HepG2 (cell line): ENCODE measurements around the gene SPRED2. TPM values are rescaled to one million over a fixed set of nuclear protein-coding genes. Genes with fewer than 3 reads are reported as not detected.

Source experiments
- ATRX ChIP-seq: sonication (generic); formaldehyde crosslinking; IDR thresholded peaks from 2 replicates; pipeline ENCODE4 v1.4.0; 2020; ENCODE audit warnings: missing genetic modification reagents, borderline replicate concordance
- FOXO4 ChIP-seq: sonication (generic); formaldehyde crosslinking; conservative IDR thresholded peaks from 2 replicates; pipeline ENCODE4 v1.8.1; 2023; ENCODE audit warnings: missing genetic modification reagents
- HES4 ChIP-seq: sonication (generic); formaldehyde crosslinking; IDR thresholded peaks from 2 replicates; pipeline ENCODE4 v1.9.0; 2021; ENCODE audit warnings: mild to moderate bottlenecking, missing genetic modification reagents, borderline replicate concordance
- HOXA3 ChIP-seq: sonication (generic); formaldehyde crosslinking; IDR thresholded peaks from 2 replicates; pipeline ENCODE4 v1.5.0; 2020; ENCODE audit warnings: missing genetic modification reagents
- KLF9 ChIP-seq: IDR thresholded peaks from 2 replicates; pipeline ENCODE4 v1.6.1; 2016; ENCODE audit warnings: low read depth
- MXD4 ChIP-seq: IDR thresholded peaks from 2 replicates; pipeline ENCODE4 v1.6.1; 2016; ENCODE audit warnings: mild to moderate bottlenecking, missing biosample characterization, missing genetic modification reagents
- PHF20 ChIP-seq: sonication (generic); formaldehyde crosslinking; IDR thresholded peaks from 2 replicates; pipeline ENCODE4 v1.5.0; 2020; ENCODE audit warnings: mild to moderate bottlenecking, missing genetic modification reagents
- PHF5A ChIP-seq: IDR thresholded peaks from one replicate; pipeline ENCODE4 v1.6.1; 2018; ENCODE audit warnings: low read depth, missing genetic modification reagents; ENCODE audit not compliant: unreplicated experiment
- RNF2 ChIP-seq: fragments of 450-650 bp; conservative IDR thresholded peaks from 2 replicates; pipeline ENCODE4 v1.6.1; 2016; ENCODE audit warnings: low read depth
- SOX6 ChIP-seq, 2 experiments: fragments of 450-650 bp in 1 of 2; sonication (generic) in 1 of 2; formaldehyde crosslinking in 1 of 2; IDR thresholded peaks; 2 replicates each; pipeline versions ENCODE4 v1.4.0 to v1.6.1; 2017 to 2020; ENCODE audit warnings: antibody characterized with exemption in 1 of 2, mild to moderate bottlenecking in 1 of 2, missing genetic modification reagents in 1 of 2
- SRSF9 ChIP-seq: fragments of 200-400 bp; formaldehyde crosslinking; IDR thresholded peaks from 2 replicates; pipeline ENCODE4 v1.6.1; 2018; ENCODE audit warnings: borderline replicate concordance, mild to moderate bottlenecking, low read depth, low read length; ENCODE audit not compliant: insufficient read depth, poor library complexity, severe bottlenecking
- TERF1 ChIP-seq: sonication (generic); formaldehyde crosslinking; IDR thresholded peaks from 2 replicates; pipeline ENCODE4 v1.8.0; 2022; ENCODE audit warnings: mild to moderate bottlenecking, missing genetic modification reagents, moderate library complexity
- ZBTB33 ChIP-seq: sonication (generic); formaldehyde crosslinking; IDR thresholded peaks from 2 replicates; pipeline ENCODE4 v1.4.0; 2020; ENCODE audit warnings: missing genetic modification reagents
- ZFYVE20 ChIP-seq: sonication (generic); formaldehyde crosslinking; IDR thresholded peaks from 2 replicates; pipeline ENCODE4 v1.8.0; 2023; ENCODE audit warnings: low read depth, mild to moderate bottlenecking, moderate library complexity, missing genetic modification reagents, borderline replicate concordance
- ZKSCAN8 ChIP-seq: IDR thresholded peaks from 2 replicates; pipeline ENCODE4 v1.6.1; 2016; ENCODE audit warnings: borderline replicate concordance, missing genetic modification reagents, missing compliant biosample characterization
- ZNF138 ChIP-seq: sonication (generic); formaldehyde crosslinking; IDR thresholded peaks from 2 replicates; pipeline ENCODE4 v1.5.0; 2020; ENCODE audit warnings: mild to moderate bottlenecking, low read depth, missing genetic modification reagents
- ZNF143 ChIP-seq: sonication (generic); formaldehyde crosslinking; IDR thresholded peaks from 2 replicates; pipeline ENCODE4 v1.4.0; 2020; ENCODE audit warnings: missing genetic modification reagents
- ZNF207 ChIP-seq: fragments of 450-650 bp; IDR thresholded peaks from 2 replicates; pipeline ENCODE4 v1.6.1; 2016; ENCODE audit warnings: antibody characterized with exemption, borderline replicate concordance
- ZNF562 ChIP-seq: sonication (generic); formaldehyde crosslinking; IDR thresholded peaks from 2 replicates; pipeline ENCODE4 v1.8.0; 2022; ENCODE audit warnings: missing genetic modification reagents, borderline replicate concordance
- ZNF766 ChIP-seq: sonication (generic); formaldehyde crosslinking; IDR thresholded peaks from 2 replicates; pipeline ENCODE4 v1.5.0; 2020; ENCODE audit warnings: missing genetic modification reagents, borderline replicate concordance
- polyA plus RNA-seq, 8 experiments: library from polyadenylated mRNA; depleted of rRNA in 3 of 8; stranded (reverse) in 7 of 8; unstranded in 1 of 8; fragments of >200 nt; fragmentation: Illumina TruSeq in 4 of 8; extraction: Trizol in 4 of 8; gene quantifications; 2 replicates each; pipeline versions ENCODE4 v1.2.1 to v1.2.3, GENCODE V29; 2011 to 2016; ENCODE audit warnings: low read depth in 4 of 8, missing spikeins in 1 of 8, mixed read lengths in 1 of 8; ENCODE audit not compliant: insufficient read depth in 1 of 8
- total RNA-seq, 5 experiments: library from RNA; depleted of rRNA; stranded (reverse); fragments of >200 nt; fragmentation: Illumina TruSeq; extraction: Trizol; gene quantifications; 2 replicates each; pipeline ENCODE4 v1.2.3, GENCODE V29; 2016; ENCODE audit warnings: low read depth in 1 of 5
- TF ChIP-seq, protein P1 (sequence below): sonication (generic); formaldehyde crosslinking; IDR thresholded peaks from 2 replicates; pipeline ENCODE4; 2020; ENCODE audit warnings: missing genetic modification reagents, mild to moderate bottlenecking, borderline replicate concordance

SPRED2 gene
- total and polyA plus RNA-seq, 2 of the 13 experiments (the other 11 are each of a cell fraction or from before 2014, with no cell fraction given), result 13.0 to 37.0 TPM

GRCh38 chr2:65300761-65301711 is 131.4 kb downstream of the SPRED2 start (continued):
- no peak for TF ChIP-seq HES4 (CRISPR knock-in tag)
- TF ChIP-seq ZKSCAN8 (CRISPR knock-in tag), result peak; percentile 62; the same call in 1 of the 2 replicates
- no peak for TF ChIP-seq ZNF138 (CRISPR knock-in tag)
- no peak for TF ChIP-seq SRSF9
- TF ChIP-seq ZBTB33 (CRISPR knock-in tag), result peak; percentile 55; the same call in 1 of the 2 replicates
- TF ChIP-seq MXD4 (CRISPR knock-in tag), result peak; percentile 43; the same call in 1 of the 2 replicates
- TF ChIP-seq ZFYVE20, result no peak
- TF ChIP-seq PHF5A, result no peak
- no peak for TF ChIP-seq SOX6 (IDR thresholded peaks at IDR 0.05)
- peak; percentile 92 for TF ChIP-seq SOX6 (CRISPR knock-in tag; IDR thresholded peaks at IDR 0.05)
- TF ChIP-seq ZNF562, result no peak
- TF ChIP-seq ATRX (CRISPR knock-in tag), result no peak
- TF ChIP-seq HOXA3, result peak; percentile 87
- TF ChIP-seq KLF9, result no peak
- TF ChIP-seq, protein P1, sequence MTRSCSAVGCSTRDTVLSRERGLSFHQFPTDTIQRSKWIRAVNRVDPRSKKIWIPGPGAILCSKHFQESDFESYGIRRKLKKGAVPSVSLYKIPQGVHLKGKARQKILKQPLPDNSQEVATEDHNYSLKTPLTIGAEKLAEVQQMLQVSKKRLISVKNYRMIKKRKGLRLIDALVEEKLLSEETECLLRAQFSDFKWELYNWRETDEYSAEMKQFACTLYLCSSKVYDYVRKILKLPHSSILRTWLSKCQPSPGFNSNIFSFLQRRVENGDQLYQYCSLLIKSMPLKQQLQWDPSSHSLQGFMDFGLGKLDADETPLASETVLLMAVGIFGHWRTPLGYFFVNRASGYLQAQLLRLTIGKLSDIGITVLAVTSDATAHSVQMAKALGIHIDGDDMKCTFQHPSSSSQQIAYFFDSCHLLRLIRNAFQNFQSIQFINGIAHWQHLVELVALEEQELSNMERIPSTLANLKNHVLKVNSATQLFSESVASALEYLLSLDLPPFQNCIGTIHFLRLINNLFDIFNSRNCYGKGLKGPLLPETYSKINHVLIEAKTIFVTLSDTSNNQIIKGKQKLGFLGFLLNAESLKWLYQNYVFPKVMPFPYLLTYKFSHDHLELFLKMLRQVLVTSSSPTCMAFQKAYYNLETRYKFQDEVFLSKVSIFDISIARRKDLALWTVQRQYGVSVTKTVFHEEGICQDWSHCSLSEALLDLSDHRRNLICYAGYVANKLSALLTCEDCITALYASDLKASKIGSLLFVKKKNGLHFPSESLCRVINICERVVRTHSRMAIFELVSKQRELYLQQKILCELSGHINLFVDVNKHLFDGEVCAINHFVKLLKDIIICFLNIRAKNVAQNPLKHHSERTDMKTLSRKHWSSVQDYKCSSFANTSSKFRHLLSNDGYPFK (CRISPR knock-in tag), result no peak
- peak; percentile 44; the same call in 1 of the 2 replicates for TF ChIP-seq ZNF143
- TF ChIP-seq RNF2, result 0 out of 2 replicates have a peak, but pooled peaks have one; percentile 34
- no peak for TF ChIP-seq PHF20 (CRISPR knock-in tag)
- TF ChIP-seq ZNF766 (CRISPR knock-in tag), result peak; percentile 83; the same call in 1 of the 2 replicates
- TF ChIP-seq ZNF207, result no peak
- no peak for TF ChIP-seq FOXO4 (CRISPR knock-in tag)
- no peak for TF ChIP-seq TERF1 (CRISPR knock-in tag)
